Ishikawa (cell line): ENCODE results near the gene TACC2.

ENCODE experiments used
- CREB1 ChIP-seq: IDR thresholded peaks from 2 replicates; pipeline ENCODE4 v1.6.1; 2012; ENCODE audit warnings: low read depth
- MAX ChIP-seq: IDR thresholded peaks from 2 replicates; pipeline ENCODE4 v1.6.1; 2012
- TAF1 ChIP-seq: IDR thresholded peaks from 2 replicates; pipeline ENCODE4 v1.6.1; 2012; ENCODE audit warnings: low read depth, mild to moderate bottlenecking
- YY1 ChIP-seq: IDR thresholded peaks from 2 replicates; pipeline ENCODE4 v1.6.1; 2012; ENCODE audit warnings: low read depth
- TF ChIP-seq, protein P1 (sequence below): IDR thresholded peaks from 2 replicates; pipeline ENCODE4 v1.6.1; 2012; ENCODE audit warnings: low read depth, mild to moderate bottlenecking

DNA sequence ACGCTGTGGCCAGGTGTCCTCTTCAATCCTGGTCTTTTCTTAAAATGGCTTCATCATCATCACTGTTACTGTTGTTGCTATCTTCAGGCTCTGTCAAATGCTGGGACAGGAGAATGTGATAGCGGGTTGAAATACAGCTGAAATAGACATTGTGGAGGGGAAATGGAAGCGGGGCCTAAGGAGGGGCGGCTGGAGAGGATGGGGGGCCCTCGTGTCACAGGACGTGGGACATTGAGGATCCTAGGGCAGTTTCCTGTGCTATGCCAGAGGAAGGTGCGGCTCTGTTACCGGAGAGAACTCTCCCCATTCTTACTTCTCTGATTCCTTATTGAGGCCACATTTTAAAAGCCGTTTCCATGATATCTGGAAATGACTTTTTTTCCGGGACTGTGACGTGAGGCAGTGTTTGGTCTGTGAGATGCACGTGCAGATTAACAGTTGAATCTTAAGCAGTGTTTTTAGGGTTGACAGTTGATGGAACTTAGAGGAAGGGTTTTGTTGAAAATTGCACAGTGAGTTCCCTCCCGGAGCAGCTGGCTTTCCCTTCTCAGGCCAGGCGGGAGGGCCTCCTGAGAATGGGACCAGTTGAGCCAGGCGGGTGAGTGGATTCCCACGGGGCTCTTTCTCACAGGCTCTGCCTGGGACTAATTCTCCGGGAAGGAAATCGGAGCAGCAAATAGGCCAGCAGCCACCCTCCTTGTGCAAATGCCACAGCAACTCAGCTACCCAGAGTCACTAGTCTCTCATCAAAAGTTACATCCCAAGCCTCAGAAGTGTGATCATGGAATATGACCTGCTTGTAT lies 125.2 kb downstream of the TACC2 start:
- TF ChIP-seq CREB1 (no peak), MAX (no peak), YY1 (no peak), TAF1 (no peak)
- TF ChIP-seq, protein P1, sequence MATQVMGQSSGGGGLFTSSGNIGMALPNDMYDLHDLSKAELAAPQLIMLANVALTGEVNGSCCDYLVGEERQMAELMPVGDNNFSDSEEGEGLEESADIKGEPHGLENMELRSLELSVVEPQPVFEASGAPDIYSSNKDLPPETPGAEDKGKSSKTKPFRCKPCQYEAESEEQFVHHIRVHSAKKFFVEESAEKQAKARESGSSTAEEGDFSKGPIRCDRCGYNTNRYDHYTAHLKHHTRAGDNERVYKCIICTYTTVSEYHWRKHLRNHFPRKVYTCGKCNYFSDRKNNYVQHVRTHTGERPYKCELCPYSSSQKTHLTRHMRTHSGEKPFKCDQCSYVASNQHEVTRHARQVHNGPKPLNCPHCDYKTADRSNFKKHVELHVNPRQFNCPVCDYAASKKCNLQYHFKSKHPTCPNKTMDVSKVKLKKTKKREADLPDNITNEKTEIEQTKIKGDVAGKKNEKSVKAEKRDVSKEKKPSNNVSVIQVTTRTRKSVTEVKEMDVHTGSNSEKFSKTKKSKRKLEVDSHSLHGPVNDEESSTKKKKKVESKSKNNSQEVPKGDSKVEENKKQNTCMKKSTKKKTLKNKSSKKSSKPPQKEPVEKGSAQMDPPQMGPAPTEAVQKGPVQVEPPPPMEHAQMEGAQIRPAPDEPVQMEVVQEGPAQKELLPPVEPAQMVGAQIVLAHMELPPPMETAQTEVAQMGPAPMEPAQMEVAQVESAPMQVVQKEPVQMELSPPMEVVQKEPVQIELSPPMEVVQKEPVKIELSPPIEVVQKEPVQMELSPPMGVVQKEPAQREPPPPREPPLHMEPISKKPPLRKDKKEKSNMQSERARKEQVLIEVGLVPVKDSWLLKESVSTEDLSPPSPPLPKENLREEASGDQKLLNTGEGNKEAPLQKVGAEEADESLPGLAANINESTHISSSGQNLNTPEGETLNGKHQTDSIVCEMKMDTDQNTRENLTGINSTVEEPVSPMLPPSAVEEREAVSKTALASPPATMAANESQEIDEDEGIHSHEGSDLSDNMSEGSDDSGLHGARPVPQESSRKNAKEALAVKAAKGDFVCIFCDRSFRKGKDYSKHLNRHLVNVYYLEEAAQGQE: no peak
